GM19438 (cell line): ENCODE data around the gene GCK.
"Not testable (repeated sequence)": the region's sequence is repeated elsewhere in the genome, so short reads cannot be mapped to it uniquely, and the experiment has no call there.

Experiments
- ATAC-seq: cut with Tn5 transposase; IDR thresholded peaks from one replicate; pipeline ENCODE4 v1.9.1; 2021; ENCODE audit warnings: low read depth; ENCODE audit not compliant: unreplicated experiment

The GCK gene

DNA sequence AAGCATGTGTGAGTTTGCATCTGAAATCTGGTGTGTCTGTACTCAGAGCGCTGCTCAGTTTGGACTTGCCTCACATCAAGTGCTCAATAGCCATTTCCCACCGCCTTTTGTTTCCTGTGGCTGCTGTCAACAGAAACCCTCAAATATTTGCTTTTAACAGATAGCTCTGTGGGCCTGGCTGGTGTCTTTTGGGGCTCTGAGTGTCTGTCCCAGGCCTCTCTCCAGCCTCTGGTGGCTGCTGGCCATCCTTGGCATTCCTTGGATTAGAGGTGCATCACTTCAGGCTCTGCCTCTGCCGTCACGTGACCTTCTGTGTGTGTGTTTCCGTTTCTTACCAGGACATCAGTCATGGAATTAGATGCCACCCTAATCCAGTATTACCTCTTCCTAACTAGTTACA, 20.9 kb upstream of the GCK start:
- ATAC-seq = no peak

DNA sequence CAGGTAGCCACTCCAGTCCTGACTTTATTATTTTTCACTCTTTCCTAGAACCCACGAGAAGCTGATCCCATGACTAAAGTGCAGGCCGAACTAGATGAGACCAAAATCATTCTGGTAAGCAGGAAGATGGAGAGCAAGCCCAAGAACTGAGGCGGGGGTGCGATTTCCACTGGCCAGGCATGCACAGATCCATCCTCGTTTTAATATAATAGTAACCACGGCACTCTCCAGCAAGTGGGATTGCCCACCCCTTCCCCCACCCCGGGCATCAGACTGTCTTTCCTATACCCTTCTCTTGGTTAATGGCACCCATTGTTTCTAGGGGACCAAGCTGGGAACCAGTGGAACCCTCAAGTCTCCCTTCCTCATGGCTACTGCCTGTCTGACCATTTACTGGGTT, 18.8 kb upstream of the GCK start:
- no peak for ATAC-seq

DNA sequence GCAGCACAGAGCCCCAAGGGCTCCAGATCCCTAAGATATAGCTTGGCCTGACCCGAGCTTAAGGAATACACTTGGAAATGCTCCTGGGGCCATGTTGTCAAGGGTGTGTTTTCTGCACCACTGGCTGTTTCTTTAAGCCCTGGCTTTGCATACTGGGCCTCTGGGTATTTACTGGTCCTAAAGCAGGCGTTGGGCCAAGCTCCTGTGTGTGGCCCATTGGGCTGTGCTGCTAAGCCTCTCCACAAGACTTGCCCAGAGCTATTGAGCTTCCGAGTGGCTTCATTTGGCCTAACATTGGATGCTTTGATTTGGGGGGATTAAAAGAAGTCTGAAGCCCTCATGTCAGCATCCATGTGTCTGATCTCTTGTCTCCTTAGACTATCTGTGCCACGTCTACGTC, 16.8 kb upstream of the GCK start:
- no peak for ATAC-seq

DNA sequence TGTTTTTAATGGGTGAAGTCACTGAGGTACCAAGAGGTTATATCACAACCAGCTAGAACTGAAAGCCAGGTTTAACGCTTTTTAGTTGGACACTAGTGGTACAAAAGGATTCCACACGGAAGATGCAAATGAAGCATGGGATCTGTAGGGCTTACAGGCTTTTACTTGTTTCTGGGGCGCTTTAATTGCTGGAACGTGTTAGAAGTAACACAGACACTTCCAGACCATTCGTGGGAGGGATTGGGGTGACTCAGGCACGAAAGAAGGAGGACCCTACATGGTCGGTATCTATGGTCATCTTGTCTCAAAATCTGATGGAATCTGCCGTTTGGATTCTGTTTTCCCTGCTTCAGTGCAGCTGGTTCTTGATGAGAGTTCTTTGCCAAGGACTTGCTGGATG, 12.6 kb upstream of the GCK start:
- no peak for ATAC-seq

DNA sequence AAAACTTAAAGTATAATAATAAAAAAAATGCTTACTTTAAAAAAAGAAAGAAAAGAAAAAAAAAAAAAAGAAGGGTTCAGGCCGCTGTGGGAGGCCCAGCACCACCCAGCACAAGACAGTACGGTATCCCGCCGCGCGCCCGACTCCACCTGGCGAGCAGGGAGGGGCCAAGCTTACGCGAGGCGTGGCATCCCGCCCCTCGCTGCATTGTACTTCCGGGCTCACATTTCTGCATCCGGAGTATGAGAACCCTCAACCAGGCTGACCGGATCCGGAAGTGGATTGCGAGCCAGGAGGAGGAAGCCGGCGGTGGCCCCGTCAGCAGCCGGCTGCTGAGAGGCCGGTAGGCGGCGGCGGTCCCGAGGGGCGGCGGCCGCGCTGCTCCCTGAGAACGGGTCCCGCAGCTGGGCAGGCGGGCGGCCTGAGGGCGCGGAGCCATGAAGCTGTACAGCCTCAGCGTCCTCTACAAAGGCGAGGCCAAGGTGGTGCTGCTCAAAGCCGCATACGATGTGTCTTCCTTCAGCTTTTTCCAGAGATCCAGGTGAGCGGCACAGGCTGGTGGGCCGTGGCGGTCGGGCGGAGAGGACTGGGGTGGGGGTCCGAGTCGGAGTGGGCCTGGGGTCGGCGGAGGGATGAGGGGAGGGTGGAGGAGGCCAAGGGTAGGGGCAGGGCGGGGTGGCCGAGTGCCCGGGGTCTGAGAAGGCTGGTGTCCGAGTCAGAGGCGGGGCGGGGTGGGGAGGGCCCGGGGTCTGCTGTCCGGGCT, 11.6 kb upstream of the GCK start, which contains the start of gene YKT6:
TSS of gene YKT6 (plus strand) at position 280 of the 763 bp plus-strand sequence. CDS start at position 438, 158 bp downstream.
- peak; percentile 99 for ATAC-seq

DNA sequence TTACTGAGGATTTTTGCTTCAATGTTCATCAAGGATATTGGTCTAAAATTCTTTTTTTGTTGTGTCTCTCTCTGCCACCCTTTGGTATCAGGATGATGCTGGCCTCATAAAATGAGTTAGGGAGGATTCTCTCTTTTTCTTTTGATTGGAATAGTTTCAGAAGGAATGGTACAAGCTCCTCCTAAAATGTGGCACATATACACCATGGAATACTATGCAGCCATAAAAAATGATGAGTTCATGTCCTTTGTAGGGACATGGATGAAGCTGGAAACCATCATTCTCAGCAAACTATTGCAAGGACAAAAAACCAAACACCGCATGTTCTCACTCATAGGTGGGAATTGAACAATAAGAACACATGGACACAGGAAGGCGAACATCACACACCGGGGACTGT, 10.9 kb upstream of the GCK start:
- ATAC-seq = not testable (repeated sequence)

DNA sequence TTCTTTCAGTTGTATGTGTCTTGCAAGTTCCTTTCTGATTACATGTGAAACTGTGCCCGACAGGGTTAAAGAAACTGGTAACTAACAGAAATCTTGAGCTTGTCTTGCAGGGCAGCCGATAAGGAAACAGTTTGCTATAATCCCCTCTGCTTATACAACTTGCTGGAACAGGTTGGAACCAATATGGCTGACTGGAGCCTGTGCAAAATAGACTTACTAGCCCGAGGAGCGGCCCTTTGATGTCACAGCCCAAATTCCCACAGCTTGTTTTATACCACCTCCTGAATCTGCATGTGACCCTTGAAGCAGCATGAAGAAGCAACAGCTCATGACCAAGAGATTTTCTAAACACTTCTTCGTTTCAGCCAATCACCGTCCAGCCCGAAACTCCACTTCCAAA, 8.2 kb upstream of the GCK start:
- ATAC-seq = no peak

DNA sequence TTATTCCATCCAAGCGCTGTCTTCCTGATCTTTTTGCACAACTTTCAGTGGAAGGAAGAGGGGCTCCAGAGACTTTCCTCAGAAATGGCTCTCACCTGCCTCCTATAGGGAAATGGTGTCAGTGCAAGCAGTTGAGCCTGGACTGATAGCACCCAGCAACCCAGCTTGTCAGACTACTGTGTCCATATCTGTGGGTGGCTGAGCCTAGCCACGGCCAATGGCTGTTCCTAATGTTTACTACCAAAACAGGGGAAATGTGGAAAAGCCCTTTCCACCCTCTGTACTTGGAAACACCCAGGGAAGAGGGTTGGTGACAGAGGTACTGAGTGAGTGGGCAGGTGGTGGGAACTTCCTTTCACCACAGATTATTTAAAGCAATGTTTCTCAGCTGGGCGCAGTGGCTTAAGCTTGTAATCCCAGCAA, 7.2 kb upstream of the GCK start:
- ATAC-seq = peak; percentile 39

DNA sequence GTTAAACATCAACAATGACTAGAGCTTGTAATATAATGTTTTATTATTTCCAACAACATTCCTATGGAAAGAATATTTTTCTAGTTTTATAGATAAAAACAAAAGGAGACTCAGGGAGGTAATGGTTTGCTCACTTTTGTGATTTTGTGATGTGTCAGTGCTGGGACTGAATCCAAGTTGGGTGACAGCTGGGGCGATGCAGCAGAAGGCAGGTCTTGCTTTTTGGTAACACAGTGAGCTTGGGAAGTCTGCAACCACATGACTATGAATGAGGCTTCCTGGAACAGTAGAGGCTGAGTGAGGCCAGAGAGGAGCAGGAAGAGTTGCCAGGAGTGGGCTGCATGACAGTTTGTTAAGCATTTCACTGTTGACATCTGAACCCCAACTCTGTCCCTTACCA, 6.7 kb upstream of the GCK start:
- ATAC-seq = no peak

DNA sequence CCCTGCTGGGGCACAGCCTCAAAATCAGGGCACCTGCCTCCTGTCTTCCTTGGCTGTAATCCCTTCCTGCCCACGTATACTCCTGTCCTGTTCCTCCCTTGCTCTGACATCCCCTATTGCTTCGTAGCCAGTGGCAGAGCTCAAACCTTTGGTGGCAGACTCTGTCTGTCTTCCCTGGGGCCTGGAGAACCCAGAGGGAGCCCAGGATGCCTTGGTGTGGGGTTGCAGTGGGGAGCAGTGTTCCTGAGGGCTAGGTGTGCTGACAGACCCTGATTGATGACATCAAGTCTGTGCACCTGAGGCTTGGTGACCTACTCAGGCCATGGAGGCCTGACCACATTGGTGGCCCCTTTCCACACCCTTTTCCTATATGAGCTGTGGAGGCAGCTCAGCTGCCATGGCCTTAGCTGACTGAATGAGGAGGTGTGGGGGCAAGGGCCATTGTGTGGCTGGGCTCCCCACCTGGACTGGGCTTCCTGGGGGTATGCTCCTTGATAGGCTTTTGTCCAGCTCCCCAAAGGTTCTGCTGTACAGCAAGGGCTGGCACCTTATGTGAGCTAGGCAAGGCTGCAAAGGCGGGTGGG, 5.4 kb upstream of the GCK start:
- ATAC-seq = no peak

DNA sequence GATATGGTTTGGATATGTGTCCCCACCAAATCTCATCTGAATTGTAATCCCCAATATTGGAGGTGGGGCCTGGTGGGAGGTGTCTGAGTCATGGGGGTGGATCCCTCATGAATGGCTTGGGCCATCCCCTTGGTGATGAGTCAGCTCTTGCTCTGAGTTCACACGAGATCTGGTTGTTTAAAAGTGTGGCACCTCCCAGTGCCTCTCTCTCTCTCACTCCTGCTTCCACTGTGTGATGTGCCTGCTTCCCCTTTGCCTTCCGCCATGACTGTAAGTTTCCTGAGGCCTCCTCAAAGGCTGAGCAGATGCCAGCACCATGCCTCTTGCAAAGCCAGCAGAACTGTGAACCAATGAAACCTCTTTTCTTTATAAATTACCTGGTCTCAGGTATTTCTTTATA, 4.8 kb upstream of the GCK start:
- ATAC-seq = no peak

DNA sequence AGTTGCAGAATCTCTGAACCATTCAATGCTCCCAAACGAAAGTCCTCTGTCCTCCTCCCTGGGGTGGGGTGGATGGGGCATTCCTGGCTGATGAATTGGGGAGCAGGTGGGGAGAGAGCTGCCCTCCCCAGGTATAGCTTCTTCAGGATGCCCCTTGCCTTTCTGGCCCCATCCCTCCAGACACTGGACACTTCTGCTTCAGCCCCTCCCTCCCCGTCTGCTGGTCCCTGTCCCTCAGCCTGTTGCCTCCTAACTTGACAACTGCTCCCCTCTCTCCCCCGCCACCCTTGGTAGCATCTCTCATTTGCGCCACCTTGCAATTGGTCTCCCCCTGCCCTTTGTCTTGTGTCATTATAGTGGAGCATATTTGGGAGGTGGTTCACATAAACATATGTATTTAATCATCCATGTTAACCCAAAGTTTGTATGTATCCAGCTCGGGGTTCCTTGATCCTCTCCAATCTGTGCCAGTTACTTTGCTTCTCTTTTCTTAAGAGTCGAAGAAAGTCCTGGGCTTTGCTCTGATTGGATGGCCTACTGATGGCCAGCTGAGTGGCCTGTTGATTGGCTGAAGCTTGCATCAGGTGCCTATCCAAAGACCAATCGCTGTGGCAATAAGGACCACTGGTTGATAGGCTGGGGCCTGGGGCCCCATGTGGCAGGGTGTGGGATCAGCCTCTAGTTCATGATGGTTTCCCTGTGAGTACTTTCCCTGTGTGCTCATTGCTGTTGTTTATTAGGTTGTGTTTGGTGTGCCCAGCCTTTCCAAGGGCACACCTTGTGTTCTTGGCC, 4.0 kb upstream of the GCK start:
- no peak for ATAC-seq

DNA sequence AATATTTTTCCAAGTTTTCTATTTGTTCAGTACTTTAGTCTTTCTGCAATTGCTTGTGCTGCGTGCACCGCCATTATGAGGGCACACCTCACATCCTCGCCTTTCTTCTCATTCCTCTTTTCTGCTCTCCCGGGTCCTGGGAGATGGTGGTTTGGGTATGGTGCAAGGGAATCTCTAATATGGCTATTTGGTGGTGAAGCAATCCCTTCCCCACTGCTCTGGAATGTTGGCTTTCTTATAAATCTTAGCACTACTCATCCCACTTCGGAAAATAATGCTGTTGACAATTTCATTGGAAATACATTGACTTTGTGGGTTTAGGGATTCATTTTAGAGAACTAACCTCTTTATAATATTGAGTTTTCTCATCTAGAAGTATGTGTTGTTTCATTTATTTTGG, 1.9 kb upstream of the GCK start:
- no peak for ATAC-seq

DNA sequence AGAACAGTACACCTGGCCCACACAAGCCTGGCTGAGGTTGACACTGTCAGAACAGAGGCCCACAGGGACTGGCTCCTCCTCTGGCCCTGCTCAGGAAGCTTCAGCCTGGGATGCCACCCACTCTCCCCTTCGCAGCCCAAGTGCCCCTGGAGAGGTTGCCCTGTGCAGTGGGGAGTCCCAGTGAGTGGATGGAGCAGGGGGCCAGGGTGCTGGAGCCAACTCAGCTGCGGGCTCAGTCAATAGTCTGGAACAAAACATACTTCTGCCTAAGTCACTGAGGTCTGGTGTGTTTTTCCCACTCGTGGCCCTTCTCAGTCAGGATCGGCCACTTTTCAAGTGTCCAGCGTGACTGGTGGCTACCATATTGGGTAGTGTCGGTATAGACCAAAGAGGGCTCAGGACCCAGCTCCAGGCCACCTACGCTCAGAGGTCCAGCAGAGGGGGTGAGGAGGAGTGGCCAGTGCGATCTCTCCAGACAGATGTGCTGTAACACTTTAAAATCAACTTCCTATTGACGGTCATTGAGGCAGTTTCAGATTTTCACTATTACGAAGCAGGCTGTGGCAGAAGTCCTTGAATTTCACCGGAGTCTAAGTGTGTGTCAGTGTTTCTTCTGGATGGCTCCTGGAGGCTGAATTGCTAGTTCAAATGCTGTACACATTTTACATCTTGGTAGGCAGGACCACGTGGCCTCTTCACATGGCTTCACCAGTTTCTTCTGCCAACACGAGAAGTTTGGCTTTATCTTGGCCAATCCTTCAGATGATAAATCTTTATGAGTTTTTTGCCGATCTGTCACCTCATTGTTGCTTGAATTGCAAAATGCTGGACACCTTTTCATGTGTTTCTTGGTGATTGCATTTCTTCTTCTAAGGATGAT, 994 bp upstream of the GCK start:
- ATAC-seq = no peak

DNA sequence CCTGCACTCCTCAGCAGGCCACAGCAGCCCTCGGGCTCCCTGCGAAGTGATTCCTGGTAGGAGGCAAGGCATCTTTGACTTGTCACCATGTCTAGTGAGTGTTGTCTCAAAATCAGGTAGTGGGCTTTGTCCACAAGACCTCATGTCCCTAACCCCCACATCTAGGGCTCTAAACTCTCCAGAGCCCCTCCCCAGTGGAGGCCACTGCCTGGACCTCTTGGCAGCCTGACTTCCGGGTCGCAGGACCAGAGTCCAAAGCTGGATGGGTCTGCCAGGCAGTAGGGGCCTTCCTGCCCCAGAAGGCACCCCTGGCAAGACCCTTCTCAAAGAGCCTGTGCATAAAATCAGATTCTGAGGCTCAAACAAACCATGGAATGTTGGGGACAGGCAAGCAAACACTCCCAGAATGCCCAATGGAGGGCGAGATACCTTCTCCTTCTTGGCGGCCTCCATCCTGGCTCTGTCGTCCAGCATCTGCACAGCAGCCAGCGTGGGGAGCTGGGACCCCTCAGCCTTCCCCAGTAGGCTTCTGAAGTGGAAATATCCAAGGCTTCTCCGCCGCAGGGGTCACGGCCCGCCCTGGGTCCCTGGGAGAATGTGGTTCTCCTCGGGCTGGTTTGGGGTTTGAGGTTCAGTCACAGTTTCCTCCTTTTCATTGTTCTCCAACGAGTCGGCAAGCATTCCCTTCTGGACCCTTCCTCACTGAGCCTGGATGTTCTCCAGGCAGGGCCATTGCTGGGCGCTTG, 586 bp downstream of the GCK start:
- ATAC-seq = no peak

DNA sequence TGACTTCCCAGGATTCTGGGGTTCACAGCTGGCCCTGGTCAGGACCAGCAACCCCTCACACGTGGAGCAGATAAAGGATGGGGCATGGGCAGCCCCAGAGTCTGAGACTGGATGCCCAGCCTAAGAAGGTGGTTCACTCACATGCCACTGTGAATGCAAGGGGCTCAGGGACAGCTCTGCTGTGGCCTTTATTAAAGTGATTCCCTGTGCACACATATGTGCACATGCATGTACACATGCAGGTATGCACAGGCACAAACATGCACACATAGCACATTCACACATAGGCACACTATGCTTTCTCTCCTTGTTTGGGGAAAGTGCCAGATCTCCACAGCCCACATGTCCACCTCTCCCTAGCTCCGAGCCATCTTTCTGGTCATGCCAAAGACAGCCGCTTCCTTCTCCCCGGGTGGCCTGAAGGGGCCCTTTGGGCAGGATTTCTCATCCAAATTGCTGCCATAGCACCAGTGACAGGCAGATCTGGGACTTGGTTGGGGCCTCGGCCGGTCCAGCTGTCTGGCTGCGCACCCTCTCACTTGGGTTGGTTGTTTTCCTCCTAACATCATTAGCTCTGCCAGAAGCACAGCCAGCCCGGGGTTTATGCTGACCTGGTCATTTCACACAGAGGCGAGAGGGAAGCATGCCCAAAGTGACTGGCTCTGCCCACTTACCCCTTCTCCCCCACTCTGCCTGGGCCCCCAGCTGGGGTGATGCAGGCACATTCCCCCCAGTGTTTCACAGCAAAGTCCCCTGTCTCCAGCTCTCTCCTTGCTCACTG, 1.4 kb downstream of the GCK start:
- no peak for ATAC-seq

DNA sequence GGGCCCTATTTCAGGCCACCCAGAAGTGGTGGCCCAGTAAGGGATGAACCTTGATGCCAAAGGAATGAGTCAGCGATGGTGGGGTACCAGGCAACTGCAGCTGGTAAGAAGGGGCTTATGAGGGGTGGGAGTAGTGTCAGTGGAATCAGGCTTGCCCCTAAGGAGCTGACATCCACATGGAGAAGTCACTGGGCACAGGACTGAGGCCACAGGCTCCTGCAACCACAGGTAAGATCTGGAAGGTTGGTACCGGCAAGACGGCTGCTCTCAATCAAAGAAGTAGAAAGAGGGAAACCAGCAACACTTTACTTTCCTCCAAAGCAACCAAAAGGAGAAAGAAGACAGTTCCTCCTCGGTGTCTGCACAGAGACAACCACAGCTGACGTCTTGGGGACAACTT, 2.5 kb downstream of the GCK start:
- no peak for ATAC-seq

DNA sequence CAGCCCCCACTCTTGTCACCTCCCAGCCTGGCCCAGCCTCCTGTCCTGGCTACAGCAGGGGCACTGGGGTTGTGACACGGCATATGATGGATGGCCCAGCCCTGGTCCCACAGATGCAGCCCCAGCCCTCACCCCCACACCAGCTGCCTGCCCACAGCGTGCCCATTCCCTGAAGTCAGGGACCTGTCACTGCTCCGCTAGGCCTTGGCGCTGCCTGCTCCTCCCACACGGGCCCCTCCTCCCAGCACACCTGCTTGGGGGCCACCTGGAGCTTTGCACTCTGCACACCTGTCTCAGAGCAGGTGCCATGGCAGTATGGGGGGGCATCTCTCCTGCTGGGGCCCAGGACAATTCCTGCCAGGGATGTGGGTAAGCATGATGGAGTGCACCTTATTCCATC, 3.5 kb downstream of the GCK start:
- no peak for ATAC-seq

DNA sequence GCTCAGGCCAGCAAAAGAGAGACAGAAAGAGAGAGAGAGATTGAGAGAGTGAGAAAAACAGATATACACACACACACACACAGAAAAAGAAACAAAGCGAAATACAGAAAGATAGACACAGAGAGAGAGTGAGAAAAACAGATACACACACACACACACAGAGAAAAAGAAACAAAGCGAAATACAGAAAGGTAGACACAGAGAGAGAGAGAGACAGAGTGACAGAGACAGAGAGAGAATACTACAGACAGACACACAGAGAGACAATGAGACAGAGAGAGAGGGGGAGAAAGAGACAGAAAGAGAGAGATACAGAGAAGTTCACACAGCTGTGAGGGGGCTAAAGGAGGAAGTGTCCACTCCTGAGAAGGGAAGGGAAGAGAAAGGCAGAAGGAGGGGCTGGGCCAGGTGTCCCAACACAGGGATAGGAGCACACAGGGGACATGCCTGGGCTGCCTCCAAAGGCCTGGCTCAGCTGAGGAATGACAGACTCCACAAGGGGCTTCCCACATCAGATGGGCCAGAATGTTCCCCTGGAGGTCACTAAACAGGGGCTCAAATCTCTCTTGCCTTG, 4.3 kb downstream of the GCK start:
- ATAC-seq = no peak
